Activated CD8-positive, alpha-beta T cell treated with anti-CD3 and anti-CD28 coated beads for 36 hours (primary cell): ENCODE data around the gene DOLPP1. TPM values are rescaled to one million over a fixed set of nuclear protein-coding genes. Genes with fewer than 3 reads are reported as not detected.

Experiments used
- ATAC-seq: fragments of 200-7000 bp; cut with Tn5 transposase; one replicate; pipeline ENCODE4 v1.10.0; 2021; ENCODE audit warnings: mild to moderate bottlenecking, moderate library complexity
- CTCF ChIA-PET: fragments of 350-600 bp; sonication (Branson Sonifier 250); formaldehyde crosslinking; loops from one replicate; lab custom pipeline; 2021; ENCODE audit warnings: antibody characterized with exemption; lab: Charles Lee
- POLR2A ChIA-PET: fragments of 350-600 bp; sonication (Branson Sonifier 250); formaldehyde crosslinking; loops from one replicate; lab custom pipeline; 2021; ENCODE audit warnings: antibody characterized with exemption; lab: Charles Lee
- DNase-seq: peaks from one replicate; pipeline ENCODE4 v3.0.0-alpha.2; 2020
- H3K27ac Mint-ChIP-seq: one replicate; pipeline ENCODE4 v1.8.0; 2021; ENCODE audit warnings: mild to moderate bottlenecking, mixed read lengths
- H3K27me3 Mint-ChIP-seq: one replicate; pipeline ENCODE4 v1.8.0; 2021; ENCODE audit warnings: mixed read lengths
- H3K36me3 Mint-ChIP-seq: one replicate; pipeline ENCODE4 v1.8.0; 2021; ENCODE audit warnings: low read depth, mixed read lengths
- H3K4me1 Mint-ChIP-seq: one replicate; pipeline ENCODE4 v1.8.0; 2021; ENCODE audit warnings: low read depth, mixed read lengths
- H3K4me3 Mint-ChIP-seq: one replicate; pipeline ENCODE4 v1.8.0; 2021; ENCODE audit warnings: mild to moderate bottlenecking, moderate library complexity, mixed read lengths
- H3K9me3 Mint-ChIP-seq: one replicate; pipeline ENCODE4 v1.8.0; 2021; ENCODE audit warnings: mixed read lengths
- CTCF ChIP-seq: fragments of 200-600 bp; IDR thresholded peaks from one replicate; pipeline ENCODE4 v1.8.0; 2022; ENCODE audit warnings: antibody characterized with exemption, mild to moderate bottlenecking
- intact Hi-C: fragments of 100-400 bp; cut with micrococcal nuclease; formaldehyde crosslinking; loops from one replicate; pipeline ENCODE4 v1.10.0; 2022
- total RNA-seq, 2 experiments: library from RNA; stranded (reverse); gene quantifications; one replicate each; pipeline ENCODE4 v1.2.3, GENCODE V29; 2021

The DOLPP1 gene
- total RNA-seq, 2 experiments from 2014 or later, result 12.7 to 15.2 TPM

- H3K27ac Mint-ChIP-seq, result no peak overlapping the region
- ChIA-PET POLR2A (interaction anchor here (1.0 kb wide), 1 partner anchor 20 kb away, joined by 3 read pairs; no protein-coding TSS in a partner anchor), CTCF (no interaction called here)
- no peaks in the 10 kb centered on the region for H3K27me3 Mint-ChIP-seq
- peaks cover 11% of the 10 kb centered on the region for H3K4me1 Mint-ChIP-seq
- intact Hi-C loops, result no loop called here
- ATAC-seq (no peak), DNase-seq (no peak)
- H3K4me3 Mint-ChIP-seq, result no peak overlapping the region
- TF ChIP-seq CTCF, result no peak
- H3K9me3 Mint-ChIP-seq, result no peaks in the 10 kb centered on the region
- H3K36me3 Mint-ChIP-seq, result peaks cover 4% of the 10 kb centered on the region
Measured at GRCh38 chr9:129107651-129108050, 26.7 kb downstream of the DOLPP1 start.

- Mint-ChIP-seq H3K4me3 (no peak overlapping the region), H3K4me1 (peaks cover 11% of the 10 kb centered on the region), H3K9me3 (no peaks in the 10 kb centered on the region), H3K27me3 (no peaks in the 10 kb centered on the region), H3K27ac (no peak overlapping the region), H3K36me3 (peaks cover 4% of the 10 kb centered on the region)
- ATAC-seq (no peak), DNase-seq (no peak)
- POLR2A ChIA-PET, result interaction anchor here (1.0 kb wide), 1 partner anchor 21 kb away, joined by 3 read pairs; no protein-coding TSS in a partner anchor
- intact Hi-C loops, result no loop called here
- TF ChIP-seq CTCF, result no peak
- CTCF ChIA-PET, result interaction anchor here (1.2 kb wide), 1 partner anchor 10 kb away, joined by 3 read pairs; no protein-coding TSS in a partner anchor
Measured at GRCh38 chr9:129108083-129108804, 27.3 kb downstream of the DOLPP1 start.

GRCh38 chr9:129108805-129109536, 28.1 kb downstream of the DOLPP1 start:
- ATAC-seq (no peak), DNase-seq (no peak)
- Mint-ChIP-seq H3K4me3 (peak overlapping the region; percentile 87), H3K27ac (no peak overlapping the region), H3K27me3 (no peaks in the 10 kb centered on the region), H3K4me1 (peaks cover 18% of the 10 kb centered on the region), H3K36me3 (peaks cover 4% of the 10 kb centered on the region), H3K9me3 (no peaks in the 10 kb centered on the region)
- TF ChIP-seq CTCF, result no peak
- ChIA-PET CTCF (interaction anchor here (1.2 to 1.5 kb wide), 2 partner anchors 11 to 23 kb away, joined by 3 to 5 read pairs; no protein-coding TSS in a partner anchor), POLR2A (interaction anchor here (1.0 to 1.1 kb wide), 3 partner anchors 14 to 22 kb away, joined by 3 to 7 read pairs (median 3); no protein-coding TSS in a partner anchor)
- intact Hi-C loops, result no loop called here

- H3K27me3 Mint-ChIP-seq, result no peaks in the 10 kb centered on the region
- CTCF ChIA-PET, result interaction anchor here (1.2 to 1.5 kb wide), 2 partner anchors 11 to 22 kb away, joined by 3 to 5 read pairs; no protein-coding TSS in a partner anchor
- peaks cover 4% of the 10 kb centered on the region for H3K36me3 Mint-ChIP-seq
- ATAC-seq, result no peak
- peak overlapping the region; percentile 87 for H3K4me3 Mint-ChIP-seq
- no peak overlapping the region for H3K27ac Mint-ChIP-seq
- no peaks in the 10 kb centered on the region for H3K9me3 Mint-ChIP-seq
- no peak for TF ChIP-seq CTCF
- intact Hi-C loops, result no loop called here
- peaks cover 20% of the 10 kb centered on the region for H3K4me1 Mint-ChIP-seq
- DNase-seq, result peak; percentile 56
- POLR2A ChIA-PET, result interaction anchor here (1.0 to 1.2 kb wide), 3 partner anchors 15 to 21 kb away, joined by 3 to 7 read pairs (median 3); no protein-coding TSS in a partner anchor
Measured at GRCh38 chr9:129109537-129109903, 28.6 kb downstream of the DOLPP1 start.
